ENCODE results near the gene HSD17B10. TPM values are rescaled to one million over a fixed set of nuclear protein-coding genes. Genes with fewer than 3 reads are reported as not detected.

HSD17B10 gene
- total and polyA plus RNA-seq, 2 of the 13 experiments (the other 11 are each of a cell fraction or from before 2014, with no cell fraction given) = 68.7 to 84.7 TPM

DNA sequence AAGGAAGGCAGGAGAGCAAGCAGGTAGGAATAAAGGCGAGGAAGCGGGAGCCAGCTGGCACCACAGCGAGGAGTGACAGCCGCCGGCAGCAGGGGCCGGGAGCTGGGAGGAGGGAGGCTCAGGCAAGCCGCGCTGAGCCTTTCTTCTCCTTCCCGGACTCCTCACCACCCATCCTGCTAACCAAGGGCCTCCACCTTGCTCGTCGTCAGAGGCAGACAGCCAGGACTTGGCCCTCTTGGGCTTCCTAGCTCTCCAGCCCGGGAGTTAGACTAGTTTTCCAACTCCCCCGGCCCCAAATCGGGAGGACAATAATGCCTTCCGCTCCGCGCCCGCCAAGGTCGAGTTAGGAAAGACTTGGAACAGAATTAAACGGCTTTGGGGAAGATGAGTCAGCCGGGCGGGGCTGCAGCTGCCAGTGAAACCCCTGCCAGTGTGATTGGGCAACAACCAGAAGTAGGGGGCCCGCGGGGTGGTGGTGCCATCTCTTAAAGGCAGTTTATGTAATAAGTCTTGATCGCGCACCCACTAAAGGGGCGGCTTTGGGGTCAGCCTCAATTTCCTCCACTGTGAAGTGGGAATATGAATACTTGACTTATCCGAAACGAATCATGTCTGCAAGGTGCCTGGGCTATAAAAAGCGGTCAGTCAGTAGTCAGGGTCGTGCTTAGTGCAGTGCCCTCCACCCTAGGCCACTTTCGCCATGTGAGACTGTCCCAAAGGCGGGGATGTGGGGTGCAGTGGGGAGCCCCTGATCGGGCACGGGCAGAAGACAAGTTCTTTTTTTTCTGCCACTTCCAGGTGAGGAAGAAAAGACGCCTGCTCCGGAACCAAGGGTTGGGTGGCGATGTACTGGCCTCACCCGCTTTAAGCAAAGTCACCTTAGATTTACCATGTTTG lies 6.7 kb upstream of the HSD17B10 start:
- Histone ChIP-seq H2AFZ (ENCODE audit: low read length) (no peak overlapping the region), H3K27ac (ENCODE audit: extremely low read length, insufficient read depth, low read length) (no peak overlapping the region), H3K27me3 (ENCODE audit: control insufficient read depth in 1 of 2, insufficient read depth in 2 of 2, low read length in 2 of 2) (no peaks in the 10 kb centered on the region; a peak in 1 of 5 replicates), H3K79me2 (ENCODE audit: insufficient read depth, low read length) (no peaks in the 10 kb centered on the region), H3K4me1 (ENCODE audit: insufficient read depth, low read length) (0 out of 2 replicates have a peak, but pooled peaks cover 5% of the 10 kb centered on the region), H3K4me3 (replicated peaks in 1 of 3; ENCODE audit: insufficient read depth in 1 of 3, low read depth in 2 of 3, low read length in 3 of 3) (peak overlapping the region; percentile 39 to 65 (median 52)), H3K9me3 (ENCODE audit: low read length) (no peaks in the 10 kb centered on the region), H3K36me3 (replicated peaks in 1 of 2; ENCODE audit: control insufficient read depth in 1 of 2, insufficient read depth in 2 of 2, low read length in 2 of 2) (no peaks in the 10 kb centered on the region), H4K20me1 (ENCODE audit: insufficient read depth, low read length) (no peaks in the 10 kb centered on the region), H3K4me2 (ENCODE audit: low read depth, low read length) (peak overlapping the region; percentile 68), H3K9ac (ENCODE audit: insufficient read depth, low read depth, low read length) (no peak overlapping the region)
- intact Hi-C loops (cut with micrococcal nuclease; ENCODE audit: unreplicated experiment) (no loop called here), in situ Hi-C loops (cut with HindIII; ENCODE audit: extremely low pct_ligation_motif_present, low pct_unique_long_range_greater_than_20kb) (loop anchor here (10.0 kb wide), 1 partner anchor 126 kb away; no protein-coding TSS in a partner anchor)
- ChIA-PET CTCF (ENCODE audit: low intra/inter-chr PET ratio, low total read pairs) (no interaction called here), POLR2A (interaction anchor here (0.6 to 1.0 kb wide), 2 partner anchors 18 to 22 kb away, joined by 3 to 5 read pairs; partner anchors contain the start of genes RIBC1 and SMC1A)
- FAIRE-seq (no peak), DNase-seq (ENCODE audit: low spot score) (peak; percentile 20), ATAC-seq (peak; percentile 46)
- BruUV-seq (replicated peaks) = no TSS peak
- 0% methylated on average over 7 of the region's 39 CpGs for WGBS (ENCODE audit: low lambda C conversion rate)
- TF ChIP-seq ZNF891 (CRISPR knock-in tag; IDR thresholded peaks at IDR 0.05) (no peak), ZNF616 (CRISPR knock-in tag; IDR thresholded peaks at IDR 0.05; ENCODE audit: low read depth) (no peak), SOX6 (IDR thresholded peaks at IDR 0.05) (no peak), SOX6 (CRISPR knock-in tag; IDR thresholded peaks at IDR 0.05) (peak; percentile 16; the same call in 1 of the 2 replicates), FOSL2 (CRISPR knock-in tag; IDR thresholded peaks at IDR 0.05) (peak; percentile 91), ZNF605 (CRISPR knock-in tag; IDR thresholded peaks at IDR 0.05) (no peak), ZNF788 (CRISPR knock-in tag; IDR thresholded peaks at IDR 0.05; ENCODE audit: borderline replicate concordance) (no peak)
- TF ChIP-seq, protein P1, sequence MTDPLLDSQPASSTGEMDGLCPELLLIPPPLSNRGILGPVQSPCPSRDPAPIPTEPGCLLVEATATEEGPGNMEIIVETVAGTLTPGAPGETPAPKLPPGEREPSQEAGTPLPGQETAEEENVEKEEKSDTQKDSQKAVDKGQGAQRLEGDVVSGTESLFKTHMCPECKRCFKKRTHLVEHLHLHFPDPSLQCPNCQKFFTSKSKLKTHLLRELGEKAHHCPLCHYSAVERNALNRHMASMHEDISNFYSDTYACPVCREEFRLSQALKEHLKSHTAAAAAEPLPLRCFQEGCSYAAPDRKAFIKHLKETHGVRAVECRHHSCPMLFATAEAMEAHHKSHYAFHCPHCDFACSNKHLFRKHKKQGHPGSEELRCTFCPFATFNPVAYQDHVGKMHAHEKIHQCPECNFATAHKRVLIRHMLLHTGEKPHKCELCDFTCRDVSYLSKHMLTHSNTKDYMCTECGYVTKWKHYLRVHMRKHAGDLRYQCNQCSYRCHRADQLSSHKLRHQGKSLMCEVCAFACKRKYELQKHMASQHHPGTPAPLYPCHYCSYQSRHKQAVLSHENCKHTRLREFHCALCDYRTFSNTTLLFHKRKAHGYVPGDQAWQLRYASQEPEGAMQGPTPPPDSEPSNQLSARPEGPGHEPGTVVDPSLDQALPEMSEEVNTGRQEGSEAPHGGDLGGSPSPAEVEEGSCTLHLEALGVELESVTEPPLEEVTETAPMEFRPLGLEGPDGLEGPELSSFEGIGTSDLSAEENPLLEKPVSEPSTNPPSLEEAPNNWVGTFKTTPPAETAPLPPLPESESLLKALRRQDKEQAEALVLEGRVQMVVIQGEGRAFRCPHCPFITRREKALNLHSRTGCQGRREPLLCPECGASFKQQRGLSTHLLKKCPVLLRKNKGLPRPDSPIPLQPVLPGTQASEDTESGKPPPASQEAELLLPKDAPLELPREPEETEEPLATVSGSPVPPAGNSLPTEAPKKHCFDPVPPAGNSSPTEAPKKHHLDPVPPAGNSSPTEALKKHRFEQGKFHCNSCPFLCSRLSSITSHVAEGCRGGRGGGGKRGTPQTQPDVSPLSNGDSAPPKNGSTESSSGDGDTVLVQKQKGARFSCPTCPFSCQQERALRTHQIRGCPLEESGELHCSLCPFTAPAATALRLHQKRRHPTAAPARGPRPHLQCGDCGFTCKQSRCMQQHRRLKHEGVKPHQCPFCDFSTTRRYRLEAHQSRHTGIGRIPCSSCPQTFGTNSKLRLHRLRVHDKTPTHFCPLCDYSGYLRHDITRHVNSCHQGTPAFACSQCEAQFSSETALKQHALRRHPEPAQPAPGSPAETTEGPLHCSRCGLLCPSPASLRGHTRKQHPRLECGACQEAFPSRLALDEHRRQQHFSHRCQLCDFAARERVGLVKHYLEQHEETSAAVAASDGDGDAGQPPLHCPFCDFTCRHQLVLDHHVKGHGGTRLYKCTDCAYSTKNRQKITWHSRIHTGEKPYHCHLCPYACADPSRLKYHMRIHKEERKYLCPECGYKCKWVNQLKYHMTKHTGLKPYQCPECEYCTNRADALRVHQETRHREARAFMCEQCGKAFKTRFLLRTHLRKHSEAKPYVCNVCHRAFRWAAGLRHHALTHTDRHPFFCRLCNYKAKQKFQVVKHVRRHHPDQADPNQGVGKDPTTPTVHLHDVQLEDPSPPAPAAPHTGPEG (CRISPR knock-in tag; IDR thresholded peaks at IDR 0.05) = no peak
- TF ChIP-seq, protein P2, sequence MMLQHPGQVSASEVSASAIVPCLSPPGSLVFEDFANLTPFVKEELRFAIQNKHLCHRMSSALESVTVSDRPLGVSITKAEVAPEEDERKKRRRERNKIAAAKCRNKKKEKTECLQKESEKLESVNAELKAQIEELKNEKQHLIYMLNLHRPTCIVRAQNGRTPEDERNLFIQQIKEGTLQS (CRISPR knock-in tag; IDR thresholded peaks at IDR 0.05) = 0 out of 2 replicates have a peak, but pooled peaks have one; percentile 20
- TF ChIP-seq, protein P3, sequence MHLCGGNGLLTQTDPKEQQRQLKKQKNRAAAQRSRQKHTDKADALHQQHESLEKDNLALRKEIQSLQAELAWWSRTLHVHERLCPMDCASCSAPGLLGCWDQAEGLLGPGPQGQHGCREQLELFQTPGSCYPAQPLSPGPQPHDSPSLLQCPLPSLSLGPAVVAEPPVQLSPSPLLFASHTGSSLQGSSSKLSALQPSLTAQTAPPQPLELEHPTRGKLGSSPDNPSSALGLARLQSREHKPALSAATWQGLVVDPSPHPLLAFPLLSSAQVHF (CRISPR knock-in tag; IDR thresholded peaks at IDR 0.05) = no peak
- TF ChIP-seq, protein P4, sequence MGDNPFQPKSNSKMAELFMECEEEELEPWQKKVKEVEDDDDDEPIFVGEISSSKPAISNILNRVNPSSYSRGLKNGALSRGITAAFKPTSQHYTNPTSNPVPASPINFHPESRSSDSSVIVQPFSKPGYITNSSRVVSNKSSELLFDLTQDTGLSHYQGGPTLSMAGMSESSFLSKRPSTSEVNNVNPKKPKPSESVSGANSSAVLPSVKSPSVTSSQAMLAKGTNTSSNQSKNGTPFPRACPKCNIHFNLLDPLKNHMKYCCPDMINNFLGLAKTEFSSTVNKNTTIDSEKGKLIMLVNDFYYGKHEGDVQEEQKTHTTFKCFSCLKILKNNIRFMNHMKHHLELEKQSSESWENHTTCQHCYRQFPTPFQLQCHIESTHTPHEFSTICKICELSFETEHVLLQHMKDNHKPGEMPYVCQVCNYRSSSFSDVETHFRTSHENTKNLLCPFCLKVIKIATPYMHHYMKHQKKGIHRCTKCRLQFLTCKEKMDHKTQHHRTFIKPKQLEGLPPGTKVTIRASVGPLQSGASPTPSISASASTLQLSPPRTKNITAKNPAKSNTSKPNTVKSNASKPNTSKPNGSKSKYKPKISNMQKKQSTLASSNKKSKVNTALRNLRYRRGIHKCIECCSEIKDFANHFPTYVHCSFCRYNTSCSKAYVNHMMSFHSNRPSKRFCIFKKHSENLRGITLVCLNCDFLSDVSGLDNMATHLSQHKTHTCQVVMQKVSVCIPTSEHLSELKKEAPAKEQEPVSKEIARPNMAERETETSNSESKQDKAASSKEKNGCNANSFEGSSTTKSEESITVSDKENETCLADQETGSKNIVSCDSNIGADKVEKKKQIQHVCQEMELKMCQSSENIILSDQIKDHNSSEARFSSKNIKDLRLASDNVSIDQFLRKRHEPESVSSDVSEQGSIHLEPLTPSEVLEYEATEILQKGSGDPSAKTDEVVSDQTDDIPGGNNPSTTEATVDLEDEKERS (CRISPR knock-in tag; IDR thresholded peaks at IDR 0.05) = no peak
- TF ChIP-seq, protein P5, sequence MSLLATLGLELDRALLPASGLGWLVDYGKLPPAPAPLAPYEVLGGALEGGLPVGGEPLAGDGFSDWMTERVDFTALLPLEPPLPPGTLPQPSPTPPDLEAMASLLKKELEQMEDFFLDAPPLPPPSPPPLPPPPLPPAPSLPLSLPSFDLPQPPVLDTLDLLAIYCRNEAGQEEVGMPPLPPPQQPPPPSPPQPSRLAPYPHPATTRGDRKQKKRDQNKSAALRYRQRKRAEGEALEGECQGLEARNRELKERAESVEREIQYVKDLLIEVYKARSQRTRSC (CRISPR knock-in tag; IDR thresholded peaks at IDR 0.05; ENCODE audit: low read depth) = no peak

Measured in HepG2 (cell line).